Endothelial cell of umbilical vein (primary cell): ENCODE measurements around the gene C19orf33.

Source experiments
- CTCF ChIP-seq, 2 donors: IDR thresholded peaks; 1 replicate in 1 of 2; 2 replicates in 1 of 2; pipeline ENCODE4 v1.5.1; 2011; ENCODE audit warnings: low read length in 2 of 2, mild to moderate bottlenecking in 2 of 2, moderate library complexity in 2 of 2, control low read depth in 1 of 2, inconsistent platforms in 1 of 2, low read depth in 1 of 2; ENCODE audit not compliant: insufficient read depth in 1 of 2; ENCODE audit errors: extremely low read depth in 1 of 2
- MAX ChIP-seq: IDR thresholded peaks from 2 replicates; pipeline ENCODE4 v1.6.1; 2011; ENCODE audit not compliant: insufficient read depth, insufficient read length
- MYC ChIP-seq: IDR thresholded peaks from one replicate; pipeline ENCODE4 v1.6.1; 2011; ENCODE audit warnings: mild to moderate bottlenecking, low read depth, low read length
- POLR2A ChIP-seq: IDR thresholded peaks from 2 replicates; pipeline ENCODE4 v1.6.1; 2012; ENCODE audit warnings: low read depth, mild to moderate bottlenecking, control low read depth, low read length

GRCh38 chr19:38331728-38332127 is 27.7 kb downstream of the C19orf33 start:
- no peak for TF ChIP-seq CTCF (IDR thresholded peaks at IDR 0.05; ENCODE audit: extremely low read depth in 1 of 2, insufficient read depth in 1 of 2, low read depth in 1 of 2, low read length in 2 of 2)
- TF ChIP-seq MYC = no peak
- no peak for TF ChIP-seq MAX
- no peak for TF ChIP-seq POLR2A
